K562 (cell line): ENCODE data around the gene GALNT9. TPM values are rescaled to one million over a fixed set of nuclear protein-coding genes. Genes with fewer than 3 reads are reported as not detected.

Experiments used
- ATAC-seq: fragments of 200-7000 bp; cut with Tn5 transposase; 3 replicates; pipeline ENCODE4 v1.9.1; 2020; ENCODE audit warnings: moderate library complexity
- BruUV-seq: library from RNA; stranded (reverse); fragments of 400-500 nt; replicated peaks from 2 replicates; lab custom pipeline; 2021; lab: Mats Ljungman, UMichigan
- CTCF ChIA-PET: fragments of 300-600 bp; formaldehyde crosslinking; extraction: SDS; loops from one replicate; lab custom pipeline; 2021; ENCODE audit warnings: low intra/inter-chr PET ratio; lab: Yijun Ruan, JAX
- POLR2A ChIA-PET: fragments of 300-600, 350-650 bp; sonication (Branson Sonifier 250); formaldehyde crosslinking; extraction: SDS; loops from one replicate; lab custom pipeline; 2021; ENCODE audit warnings: antibody characterized with exemption, inconsistent platforms; lab: Yijun Ruan, JAX
- DNase-seq, 4 experiments: peaks; one replicate each; pipeline versions ENCODE4 v3.0.0 to v3.0.0-alpha.2; 2011 to 2018; ENCODE audit warnings: low spot score in 3 of 4, mixed read lengths in 3 of 4; ENCODE audit errors: extremely low read depth in 1 of 4
- FAIRE-seq: peaks from 2 replicates; lab custom pipeline; 2011; peaks lifted over from hg19 to GRCh38; lab: Jason Lieb, UNC
- H2AFZ ChIP-seq: 2 replicates; pipeline ENCODE4 v1.6.0; 2011; ENCODE audit warnings: low read depth, low read length, control low read depth, inconsistent platforms
- H3K27ac ChIP-seq: fragments of 200-600 bp; 3 replicates; pipeline ENCODE4 v1.8.0; 2011; ENCODE audit warnings: low read depth, mild to moderate bottlenecking, control low read depth, inconsistent platforms, low read length, moderate library complexity, mixed read lengths; ENCODE audit errors: extremely low read depth
- H3K27me3 ChIP-seq, 2 experiments: fragments of 300-600 bp in 1 of 2; 2 replicates in 1 of 2; 3 replicates in 1 of 2; pipeline versions ENCODE4 v1.6.0 to v1.8.0; 2011; ENCODE audit warnings: inconsistent platforms in 2 of 2, low read length in 2 of 2, mild to moderate bottlenecking in 1 of 2, mixed read lengths in 1 of 2, moderate library complexity in 1 of 2; ENCODE audit not compliant: control insufficient read depth in 2 of 2, insufficient read depth in 2 of 2
- H3K36me3 ChIP-seq: fragments of 300-600 bp; 3 replicates; pipeline ENCODE4 v1.8.0; 2011; ENCODE audit warnings: mild to moderate bottlenecking, low read length, inconsistent platforms; ENCODE audit not compliant: control insufficient read depth, insufficient read depth
- H3K4me1 ChIP-seq, 2 experiments: fragments of 200-600 bp in 1 of 2; replicated peaks in 1 of 2; 2 replicates in 1 of 2; 3 replicates in 1 of 2; pipeline versions ENCODE4 v1.5.1 to v1.8.0; 2011; ENCODE audit warnings: inconsistent platforms in 2 of 2, low read length in 2 of 2, mild to moderate bottlenecking in 1 of 2, mixed read lengths in 1 of 2, moderate library complexity in 1 of 2; ENCODE audit not compliant: control insufficient read depth in 2 of 2, insufficient read depth in 2 of 2
- H3K4me2 ChIP-seq: 2 replicates; pipeline ENCODE4 v1.6.1; 2011; ENCODE audit warnings: low read length, control low read depth, inconsistent platforms, mixed read lengths; ENCODE audit not compliant: insufficient read depth
- H3K4me3 ChIP-seq: fragments of 200-600 bp; sonication (generic), shearing (Covaris generic); 2 replicates; pipeline ENCODE4 v1.5.1; 2016; ENCODE audit warnings: control low read depth, inconsistent platforms
- H3K79me2 ChIP-seq: fragments of 200-600 bp; 3 replicates; pipeline ENCODE4 v1.8.0; 2011; ENCODE audit warnings: low read length, inconsistent platforms; ENCODE audit not compliant: control insufficient read depth, insufficient read depth
- H3K9ac ChIP-seq, 2 experiments: 2 replicates each; pipeline versions ENCODE4 v1.6.0 to v1.6.1; 2011; ENCODE audit warnings: low read depth in 2 of 2, low read length in 2 of 2, control low read depth in 1 of 2, inconsistent platforms in 1 of 2, mild to moderate bottlenecking in 1 of 2, mixed read lengths in 1 of 2; ENCODE audit not compliant: insufficient read depth in 1 of 2
- H3K9me1 ChIP-seq: one replicate; pipeline ENCODE4 v1.6.0; 2011; ENCODE audit warnings: inconsistent platforms, mild to moderate bottlenecking, low read length, moderate library complexity; ENCODE audit not compliant: control insufficient read depth, insufficient read depth
- H3K9me3 ChIP-seq: replicated peaks from 2 replicates; pipeline ENCODE4 v1.5.1; 2011; ENCODE audit warnings: low read depth, low read length, inconsistent platforms; ENCODE audit not compliant: control insufficient read depth, insufficient read depth
- H4K20me1 ChIP-seq: replicated peaks from 2 replicates; pipeline ENCODE4 v1.6.1; 2011; ENCODE audit warnings: low read length, inconsistent platforms, mixed read lengths; ENCODE audit not compliant: control insufficient read depth, insufficient read depth
- GATAD2A ChIP-seq: fragments of 450-650 bp; IDR thresholded peaks from 2 replicates; pipeline ENCODE4 v1.6.1; 2017
- KLF1 ChIP-seq: fragments of 450-650 bp; IDR thresholded peaks from 2 replicates; pipeline ENCODE4 v1.6.1; 2016; ENCODE audit warnings: missing genetic modification characterization, missing compliant biosample characterization
- NONO ChIP-seq, 2 experiments: fragments of 200-400 bp in 1 of 2; fragments of 450-650 bp in 1 of 2; formaldehyde crosslinking in 1 of 2; IDR thresholded peaks; 2 replicates each; pipeline ENCODE4 v1.6.1; 2017; ENCODE audit warnings: low read depth in 2 of 2, mild to moderate bottlenecking in 2 of 2, moderate library complexity in 2 of 2, low read length in 1 of 2
- NR4A1 ChIP-seq, 2 experiments: fragments of 250-450 bp in 1 of 2; fragments of 450-650 bp in 1 of 2; sonication (Bioruptor Pico) in 1 of 2; IDR thresholded peaks; 2 replicates each; pipeline versions ENCODE4 v1.4.0 to v1.6.1; 2016 to 2020; ENCODE audit warnings: mild to moderate bottlenecking in 2 of 2, missing compliant biosample characterization in 1 of 2, missing genetic modification characterization in 1 of 2, moderate library complexity in 1 of 2
- ZBTB1 ChIP-seq: sonication (generic); formaldehyde crosslinking; IDR thresholded peaks from 2 replicates; pipeline ENCODE4 v1.8.1; 2023; ENCODE audit warnings: missing genetic modification reagents, low read depth, mild to moderate bottlenecking, borderline replicate concordance
- ZNF316 ChIP-seq: fragments of 450-650 bp; IDR thresholded peaks from 2 replicates; pipeline ENCODE4 v1.6.1; 2016
- WGBS: fragments of 100-300 bp; shearing (Covaris generic); methylation state at CpG from one replicate; pipeline ENCODE4 v1.1.6; 2016; ENCODE audit warnings: low coverage, mixed read lengths; ENCODE audit not compliant: insufficient coverage; ENCODE audit errors: missing lambda C conversion rate; 5-methylcytosine and 5-hydroxymethylcytosine counted together
- in situ Hi-C: fragments of 300-500 bp; cut with MboI; formaldehyde crosslinking; loops from 4 replicates; pipeline ENCODE4 v1.15.0; 2018; ENCODE audit warnings: inconsistent platforms, mixed read lengths
- intact Hi-C: fragments of 100-400 bp; cut with micrococcal nuclease; formaldehyde crosslinking; loops from 2 replicates; pipeline ENCODE4 v1.14.2; 2022
- polyA plus RNA-seq, 8 experiments: library from polyadenylated mRNA; depleted of rRNA in 4 of 8; stranded (reverse) in 5 of 8; unstranded in 3 of 8; fragments of >200 nt; fragmentation: Nextera tagmentation in 2 of 8; fragmentation: Illumina TruSeq in 1 of 8; extraction: Ambion mirVana in 2 of 8; extraction: Trizol in 1 of 8; gene quantifications; 2 replicates each; pipeline versions ENCODE4 v1.2.1 to v1.2.3, GENCODE V29; 2011 to 2014; ENCODE audit warnings: inconsistent platforms in 1 of 8, missing spikeins in 1 of 8
- total RNA-seq, 7 experiments: library from RNA; depleted of rRNA in 6 of 7; stranded (reverse); fragments of >200 nt in 6 of 7; fragmentation: Illumina TruSeq in 2 of 7; extraction: Trizol in 2 of 7; gene quantifications; 2 replicates each; pipeline versions ENCODE4 v1.2.1 to v1.2.3, GENCODE V29; 2011 to 2021; ENCODE audit warnings: low replicate concordance in 1 of 7

Gene GALNT9
- total and polyA plus RNA-seq, 9 of the 15 experiments (the other 6 are each of a cell fraction or from before 2014, with no cell fraction given) = not detected

GRCh38 chr12:132218527-132218875 lies 110.9 kb downstream of the GALNT9 start (continued):
- TF ChIP-seq ZBTB1 (no peak), GATAD2A (no peak), KLF1 (tag) (no peak)

- Histone ChIP-seq H3K4me2 (no peak overlapping the region), H3K4me3 (no peak overlapping the region), H3K36me3 (no peaks in the 10 kb centered on the region), H4K20me1 (0 out of 2 replicates have a peak, but pooled peaks cover 6% of the 10 kb centered on the region), H3K27ac (no peak overlapping the region), H3K4me1 (peaks cover 0 to 8% of the 10 kb centered on the region in 2 experiments; a peak in 1 of 5 replicates), H3K9ac (no peak overlapping the region), H3K9me3 (no peaks in the 10 kb centered on the region), H3K27me3 (peaks cover 0 to 43% of the 10 kb centered on the region in 2 experiments; a peak in 2 of 5 replicates), H3K79me2 (no peaks in the 10 kb centered on the region), H3K9me1 (no peaks in the 10 kb centered on the region), H2AFZ (no peak overlapping the region)
- no TSS peak for BruUV-seq
- TF ChIP-seq NONO (IDR thresholded peaks at IDR 0.05; ENCODE audit: low read depth in 2 of 2, low read length in 1 of 2) = no peak
- peak; percentile 18; the same call in 1 of the 2 replicates for TF ChIP-seq ZNF316
- no peak for TF ChIP-seq NR4A1 (CRISPR knock-in tag; IDR thresholded peaks at IDR 0.05)
- TF ChIP-seq NR4A1 (tag; IDR thresholded peaks at IDR 0.05) = no peak
- ChIA-PET POLR2A (no interaction called here), CTCF (no interaction called here)
- in situ Hi-C loops (no loop called here), intact Hi-C loops (loop anchor here (10.0 kb wide), 1 partner anchor 63 kb away; no protein-coding TSS in a partner anchor)
- 0% methylated on average over 7 of the region's 7 CpGs for WGBS
- ATAC-seq (no peak), DNase-seq (no peak), FAIRE-seq (no peak)
Observed at GRCh38 chr12:132217800-132218526, 111.4 kb downstream of the GALNT9 start.
